Mesendoderm (in vitro differentiated cells): ENCODE measurements around the gene TRPV3.

ENCODE experiments used
- DNase-seq: peaks from one replicate; pipeline ENCODE4 v3.0.0; 2013
- H2AK5ac ChIP-seq: 2 replicates; pipeline ENCODE4 v1.6.1; 2013; ENCODE audit warnings: low read length, inconsistent platforms
- H2BK120ac ChIP-seq: 2 replicates; pipeline ENCODE4 v1.6.1; 2013; ENCODE audit warnings: low read depth, mild to moderate bottlenecking, low read length, moderate library complexity, mixed read lengths
- H2BK15ac ChIP-seq: replicated peaks from 2 replicates; pipeline ENCODE4 v1.6.1; 2013; ENCODE audit warnings: low read depth, mild to moderate bottlenecking, moderate library complexity
- H2BK5ac ChIP-seq: 2 replicates; pipeline ENCODE4 v1.6.1; 2013; ENCODE audit warnings: low read length, inconsistent platforms
- H3K18ac ChIP-seq: 2 replicates; pipeline ENCODE4 v1.6.1; 2013; ENCODE audit warnings: mild to moderate bottlenecking, low read length, mixed read lengths
- H3K23ac ChIP-seq: one replicate; pipeline ENCODE4 v1.6.1; 2013; ENCODE audit warnings: low read length
- H3K27ac ChIP-seq: 2 replicates; pipeline ENCODE4 v1.5.1; 2013; ENCODE audit warnings: low read depth, mild to moderate bottlenecking, inconsistent platforms, low read length, moderate library complexity
- H3K27me3 ChIP-seq: 2 replicates; pipeline ENCODE4 v1.6.1; 2013; ENCODE audit warnings: low read length, control low read depth, mild to moderate bottlenecking, inconsistent platforms; ENCODE audit not compliant: insufficient read depth, poor library complexity
- H3K36me3 ChIP-seq: 2 replicates; pipeline ENCODE4 v1.6.1; 2013; ENCODE audit warnings: low read length, inconsistent platforms; ENCODE audit not compliant: control insufficient read depth, insufficient read depth
- H3K4ac ChIP-seq: one replicate; pipeline ENCODE4 v1.6.1; 2013; ENCODE audit warnings: low read depth, mild to moderate bottlenecking, low read length, moderate library complexity
- H3K4me1 ChIP-seq: 2 replicates; pipeline ENCODE4 v1.6.1; 2013; ENCODE audit warnings: low read depth, low read length, inconsistent platforms; ENCODE audit not compliant: control insufficient read depth
- H3K4me2 ChIP-seq: 2 replicates; pipeline ENCODE4 v1.6.1; 2013; ENCODE audit warnings: low read length
- H3K4me3 ChIP-seq: 2 replicates; pipeline ENCODE4 v1.5.1; 2013; ENCODE audit warnings: mild to moderate bottlenecking, low read length
- H3K56ac ChIP-seq: one replicate; pipeline ENCODE4 v1.6.1; 2013; ENCODE audit warnings: low read length
- H3K79me1 ChIP-seq: 2 replicates; pipeline ENCODE4 v1.6.1; 2013; ENCODE audit warnings: low read length, inconsistent platforms
- H3K79me2 ChIP-seq: 2 replicates; pipeline ENCODE4 v1.6.1; 2013; ENCODE audit warnings: mild to moderate bottlenecking, low read length; ENCODE audit not compliant: control insufficient read depth, insufficient read depth
- H3K9ac ChIP-seq: 2 replicates; pipeline ENCODE4 v1.6.1; 2013; ENCODE audit warnings: low read length, inconsistent platforms
- H4K5ac ChIP-seq: one replicate; pipeline ENCODE4 v1.6.1; 2013; ENCODE audit warnings: low read length
- H4K8ac ChIP-seq: one replicate; pipeline ENCODE4 v1.6.1; 2013; ENCODE audit warnings: low read depth, mild to moderate bottlenecking, control low read depth, low read length, moderate library complexity
- WGBS: extraction: QIAGEN DNeasy Blood & Tissue Kit; methylation state at CpG from one replicate; pipeline ENCODE4 v1.1.7; 2013; ENCODE audit warnings: low lambda C conversion rate, missing lambda C conversion rate; ENCODE audit not compliant: insufficient coverage; ENCODE audit errors: extremely low coverage; 5-methylcytosine and 5-hydroxymethylcytosine counted together

Gene TRPV3

DNA sequence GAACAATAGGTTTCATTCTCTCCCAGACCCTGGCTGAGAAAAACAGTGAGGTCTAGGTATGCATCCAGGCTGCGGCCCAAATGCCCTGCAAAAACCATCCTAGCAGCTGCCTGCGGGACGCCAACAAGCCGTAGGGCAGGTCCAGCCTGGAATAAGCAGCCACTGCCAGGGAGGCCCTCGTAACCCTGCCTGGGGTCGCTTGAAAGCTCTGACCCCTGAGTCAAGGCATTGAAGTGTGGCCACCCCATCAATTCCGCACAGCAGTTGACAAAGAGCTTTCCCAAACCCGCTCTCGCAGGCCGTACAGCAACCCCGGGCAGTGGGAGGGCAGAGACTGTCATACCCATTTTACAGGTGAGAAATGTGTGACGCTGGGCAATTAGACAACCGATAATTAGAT, 40.5 kb upstream of the TRPV3 start:
- no peak overlapping the region for H4K8ac ChIP-seq
- no peaks in the 10 kb centered on the region for H3K27me3 ChIP-seq
- H2BK15ac ChIP-seq = no peak overlapping the region
- no peaks in the 10 kb centered on the region for H3K79me1 ChIP-seq
- H3K79me2 ChIP-seq = no peaks in the 10 kb centered on the region
- no peak overlapping the region for H3K4ac ChIP-seq
- H3K4me2 ChIP-seq = no peak overlapping the region
- no peak overlapping the region for H3K4me3 ChIP-seq
- no peak overlapping the region for H2BK120ac ChIP-seq
- DNase-seq = no peak
- H3K56ac ChIP-seq = no peak overlapping the region
- no peaks in the 10 kb centered on the region for H3K36me3 ChIP-seq
- H2BK5ac ChIP-seq = no peak overlapping the region
- no peak overlapping the region for H3K18ac ChIP-seq
- no peak overlapping the region for H3K27ac ChIP-seq
- WGBS = no CpG with 5 or more reads among the region's 13 CpGs
- no peaks in the 10 kb centered on the region for H3K4me1 ChIP-seq
- no peak overlapping the region for H3K23ac ChIP-seq
- H2AK5ac ChIP-seq = no peak overlapping the region
- H4K5ac ChIP-seq = no peak overlapping the region
- no peak overlapping the region for H3K9ac ChIP-seq

DNA sequence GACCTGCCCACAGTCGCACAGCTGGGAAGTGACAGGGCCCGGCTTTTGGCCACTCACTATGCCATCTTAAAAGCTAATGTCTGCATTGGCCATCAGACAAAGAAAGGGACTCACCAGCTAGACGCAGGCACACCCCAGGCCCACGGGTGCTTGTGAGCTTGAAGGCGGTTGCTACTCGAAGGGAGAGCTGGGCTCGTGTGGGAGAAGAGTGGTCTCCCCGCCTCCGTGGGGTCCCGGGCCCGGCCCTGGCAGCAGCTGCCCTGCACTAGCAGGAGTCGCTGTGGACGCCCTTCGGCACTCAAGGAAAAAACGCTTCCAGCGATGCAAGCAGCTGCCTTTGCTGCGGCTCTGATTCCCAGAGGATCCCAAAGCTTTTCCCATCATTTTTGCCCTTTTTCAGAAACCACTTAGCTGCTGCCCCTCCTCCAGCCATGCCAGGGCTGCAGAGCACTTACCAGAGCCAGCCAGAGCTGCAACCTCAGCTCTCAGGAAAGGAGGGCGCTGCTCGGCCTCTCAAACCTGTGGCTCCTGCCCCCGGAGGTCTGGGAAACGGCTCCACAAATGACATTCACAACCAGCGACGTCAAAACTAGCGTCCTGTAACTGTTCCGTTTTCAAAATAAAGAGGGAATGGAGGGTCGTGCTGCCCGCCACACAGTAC, 39.3 kb upstream of the TRPV3 start:
- no peak overlapping the region for H4K8ac ChIP-seq

DNA sequence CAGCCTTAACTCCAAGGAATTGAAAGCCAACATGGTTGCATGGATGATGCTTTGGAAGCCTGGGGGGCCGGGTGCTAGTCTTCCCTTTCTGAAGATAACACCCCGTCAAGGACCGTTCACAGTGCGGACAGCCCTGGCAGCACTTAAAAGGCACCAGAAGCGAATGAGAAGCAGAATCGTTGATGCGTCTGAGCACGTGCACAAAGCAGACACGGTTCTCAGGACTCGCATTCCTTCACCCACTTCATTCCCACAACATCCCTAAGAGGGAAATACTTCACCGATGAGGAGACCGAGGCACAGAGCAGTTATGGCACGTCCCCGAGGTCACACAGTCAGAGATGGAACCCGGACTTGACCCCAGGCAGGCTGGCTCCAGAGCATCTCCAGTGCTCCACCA, 37.4 kb upstream of the TRPV3 start:
- no peaks in the 10 kb centered on the region for H3K79me1 ChIP-seq
- H4K5ac ChIP-seq = no peak overlapping the region
- no peak overlapping the region for H3K4ac ChIP-seq
- H3K27me3 ChIP-seq = no peaks in the 10 kb centered on the region
- DNase-seq = no peak
- H3K56ac ChIP-seq = no peak overlapping the region
- no peaks in the 10 kb centered on the region for H3K4me1 ChIP-seq
- no peaks in the 10 kb centered on the region for H3K79me2 ChIP-seq
- H3K23ac ChIP-seq = no peak overlapping the region
- no peak overlapping the region for H2BK120ac ChIP-seq
- H3K9ac ChIP-seq = no peak overlapping the region
- H3K4me2 ChIP-seq = no peak overlapping the region
- H3K27ac ChIP-seq = no peak overlapping the region
- no peak overlapping the region for H3K4me3 ChIP-seq
- H3K36me3 ChIP-seq = no peaks in the 10 kb centered on the region
- H2AK5ac ChIP-seq = no peak overlapping the region
- no peak overlapping the region for H3K18ac ChIP-seq
- H4K8ac ChIP-seq = no peak overlapping the region
- no peak overlapping the region for H2BK15ac ChIP-seq
- H2BK5ac ChIP-seq = no peak overlapping the region
- WGBS = no CpG with 5 or more reads among the region's 15 CpGs

More for the DNA sequence above, 39.3 kb upstream of the TRPV3 start:
- H3K79me1 ChIP-seq = no peaks in the 10 kb centered on the region
- no peak overlapping the region for H3K23ac ChIP-seq
- no peak overlapping the region for H2BK5ac ChIP-seq
- H2BK15ac ChIP-seq = no peak overlapping the region
- no peak overlapping the region for H2BK120ac ChIP-seq
- no peak overlapping the region for H3K4me3 ChIP-seq
- no CpG with 5 or more reads among the region's 27 CpGs for WGBS
- no peak overlapping the region for H3K18ac ChIP-seq
- no peak overlapping the region for H3K9ac ChIP-seq
- H4K5ac ChIP-seq = no peak overlapping the region
- H3K27me3 ChIP-seq = no peaks in the 10 kb centered on the region
- DNase-seq = peak; percentile 4
- no peaks in the 10 kb centered on the region for H3K4me1 ChIP-seq
- no peaks in the 10 kb centered on the region for H3K36me3 ChIP-seq
- H3K79me2 ChIP-seq = no peaks in the 10 kb centered on the region
- no peak overlapping the region for H3K56ac ChIP-seq
- no peak overlapping the region for H2AK5ac ChIP-seq
- H3K4ac ChIP-seq = no peak overlapping the region
- no peak overlapping the region for H3K27ac ChIP-seq
- no peak overlapping the region for H3K4me2 ChIP-seq

DNA sequence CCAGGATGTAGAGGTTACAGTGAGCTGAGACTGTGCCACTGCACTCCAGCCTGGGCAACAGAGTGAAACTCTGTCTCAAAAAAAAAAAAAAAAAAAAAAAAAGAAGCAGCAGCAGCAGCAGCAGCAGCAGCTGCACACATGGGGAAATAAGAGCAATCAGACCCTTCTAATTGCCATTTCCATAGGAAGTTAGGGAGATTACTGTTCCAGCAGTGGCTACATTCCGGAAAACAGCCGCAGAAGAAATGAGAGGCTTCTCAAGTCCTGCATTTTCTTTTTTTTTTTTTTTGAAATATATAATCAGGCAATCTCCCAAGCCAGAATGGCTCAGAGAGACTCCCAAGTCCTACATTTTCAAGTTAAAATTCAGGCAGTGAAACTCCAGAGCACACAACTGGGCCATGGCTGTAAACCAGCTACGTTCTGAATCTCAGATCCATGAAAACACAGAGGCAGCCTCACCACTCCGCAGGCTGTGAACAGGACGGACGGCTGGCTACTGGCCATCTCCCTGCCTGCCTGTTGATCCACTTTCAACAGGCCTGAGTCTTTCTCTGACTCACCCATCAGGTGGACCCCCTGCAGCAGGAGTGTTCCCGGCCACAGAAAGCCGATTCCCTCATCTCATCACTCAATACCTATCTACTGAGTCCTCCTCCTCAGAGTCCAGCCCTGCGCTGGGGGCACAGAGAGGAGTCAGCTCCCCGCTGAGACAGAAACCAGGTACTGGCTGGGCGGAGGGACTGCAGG, 36.6 kb upstream of the TRPV3 start:
- Histone ChIP-seq H3K4ac (no peak overlapping the region), H3K23ac (no peak overlapping the region), H3K4me1 (no peaks in the 10 kb centered on the region), H3K79me2 (no peaks in the 10 kb centered on the region), H2BK5ac (no peak overlapping the region), H4K8ac (no peak overlapping the region), H3K27me3 (no peaks in the 10 kb centered on the region), H3K9ac (no peak overlapping the region), H2AK5ac (no peak overlapping the region), H2BK120ac (no peak overlapping the region), H3K79me1 (no peaks in the 10 kb centered on the region), H4K5ac (no peak overlapping the region), H3K18ac (no peak overlapping the region), H3K56ac (no peak overlapping the region), H3K4me2 (no peak overlapping the region), H3K4me3 (no peak overlapping the region), H2BK15ac (no peak overlapping the region), H3K27ac (no peak overlapping the region), H3K36me3 (no peaks in the 10 kb centered on the region)
- no CpG with 5 or more reads among the region's 11 CpGs for WGBS
- peak; percentile 18 for DNase-seq

DNA sequence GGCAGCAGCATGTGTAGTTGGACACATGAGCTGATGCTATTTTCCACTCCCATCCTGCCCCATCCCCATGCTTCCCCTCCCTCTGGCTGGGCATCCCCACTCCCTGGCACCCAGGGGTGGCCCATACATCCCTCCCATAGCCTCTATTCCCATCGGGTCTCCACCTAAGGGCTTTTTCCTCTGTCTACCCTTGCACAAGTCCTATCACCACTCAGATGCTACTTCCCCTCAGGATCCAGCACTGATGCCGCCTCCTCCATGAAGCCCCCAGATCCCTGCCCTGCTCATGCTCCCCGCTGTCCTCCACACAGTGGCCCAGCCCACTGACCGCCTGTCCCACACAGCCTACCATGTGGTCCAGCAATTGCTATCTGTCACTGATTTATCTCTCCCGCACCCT, 35.8 kb upstream of the TRPV3 start:
- Histone ChIP-seq H2BK15ac (no peak overlapping the region), H4K5ac (no peak overlapping the region), H3K79me1 (no peaks in the 10 kb centered on the region), H3K18ac (no peak overlapping the region), H3K36me3 (no peaks in the 10 kb centered on the region), H3K27ac (no peak overlapping the region), H3K9ac (no peak overlapping the region), H3K27me3 (no peaks in the 10 kb centered on the region), H3K79me2 (no peaks in the 10 kb centered on the region), H2AK5ac (no peak overlapping the region), H3K4me1 (no peaks in the 10 kb centered on the region), H3K4ac (no peak overlapping the region), H3K56ac (no peak overlapping the region), H2BK5ac (no peak overlapping the region), H3K4me3 (no peak overlapping the region), H3K23ac (no peak overlapping the region), H3K4me2 (no peak overlapping the region), H2BK120ac (no peak overlapping the region), H4K8ac (no peak overlapping the region)
- no CpG with 5 or more reads among the region's 5 CpGs for WGBS
- DNase-seq = no peak
